IPS DF 6.9 (cell line): ENCODE measurements around the gene SP100.
"Not testable (repeated sequence)": the region's sequence is repeated elsewhere in the genome, so short reads cannot be mapped to it uniquely, and the experiment has no call there.

Source experiments
- DNase-seq: peaks from one replicate; pipeline ENCODE4 v3.0.0-alpha.2; 2013; ENCODE audit warnings: low read depth, low spot score
- H3K27ac ChIP-seq: one replicate; pipeline ENCODE4 v1.5.1; 2013; ENCODE audit warnings: low read length, control low read depth
- H3K27me3 ChIP-seq: 2 replicates; pipeline ENCODE4 v1.6.1; 2013; ENCODE audit warnings: mild to moderate bottlenecking, low read length; ENCODE audit not compliant: control insufficient read depth, insufficient read depth
- H3K36me3 ChIP-seq: 2 replicates; pipeline ENCODE4 v1.6.1; 2013; ENCODE audit warnings: low read length; ENCODE audit not compliant: control insufficient read depth, insufficient read depth
- H3K4me1 ChIP-seq: 2 replicates; pipeline ENCODE4 v1.6.1; 2013; ENCODE audit warnings: low read length; ENCODE audit not compliant: control insufficient read depth, insufficient read depth
- H3K4me3 ChIP-seq: 2 replicates; pipeline ENCODE4 v1.5.1; 2013; ENCODE audit warnings: mild to moderate bottlenecking, low read length
- H3K9me3 ChIP-seq: 2 replicates; pipeline ENCODE4 v1.6.1; 2013; ENCODE audit warnings: low read length, inconsistent platforms; ENCODE audit not compliant: control insufficient read depth, insufficient read depth
- WGBS: extraction: QIAGEN DNeasy Blood & Tissue Kit; methylation state at CpG from one replicate; pipeline ENCODE4 v1.1.7; 2013; ENCODE audit warnings: mixed read lengths, missing lambda C conversion rate; ENCODE audit not compliant: insufficient read length, insufficient coverage; 5-methylcytosine and 5-hydroxymethylcytosine counted together

SP100 gene

DNA sequence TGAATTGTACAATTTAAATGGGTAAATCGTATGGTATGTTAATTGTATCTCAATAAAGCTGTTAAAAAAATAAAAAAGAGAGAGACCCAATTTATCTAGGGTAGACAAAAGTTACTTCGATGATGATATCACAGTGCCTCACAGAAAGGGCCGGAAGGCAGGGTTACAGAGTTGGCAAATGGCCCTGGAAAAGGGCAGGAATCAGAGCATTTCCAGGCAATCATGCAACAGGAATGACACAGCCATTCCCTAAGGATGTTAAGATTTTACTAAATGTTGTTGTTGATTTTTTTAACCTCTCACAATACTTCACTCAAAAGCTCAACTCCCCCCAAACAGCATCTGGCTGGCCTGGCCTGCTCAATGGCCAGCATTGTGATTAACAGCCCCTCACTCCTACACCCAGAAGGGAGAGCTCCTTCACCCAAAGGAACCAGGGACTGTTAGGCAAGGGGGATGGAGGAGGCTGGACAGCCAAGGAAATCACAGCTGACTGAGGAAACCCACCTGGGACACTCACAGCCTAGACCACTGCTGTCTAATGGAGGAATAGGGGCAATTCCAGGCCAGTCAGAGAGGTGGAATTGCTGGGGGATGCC is 7.7 kb upstream of the SP100 start:
- H3K4me3 ChIP-seq: no peak overlapping the region
- peaks cover 2% of the 10 kb centered on the region; the same call in 1 of the 2 replicates for H3K4me1 ChIP-seq
- no peak for DNase-seq
- H3K9me3 ChIP-seq: no peaks in the 10 kb centered on the region
- no peaks in the 10 kb centered on the region for H3K36me3 ChIP-seq
- H3K27me3 ChIP-seq: peaks cover 7% of the 10 kb centered on the region; the same call in 1 of the 2 replicates
- no CpG with 5 or more reads among the region's 3 CpGs for WGBS
- H3K27ac ChIP-seq: no peak overlapping the region

DNA sequence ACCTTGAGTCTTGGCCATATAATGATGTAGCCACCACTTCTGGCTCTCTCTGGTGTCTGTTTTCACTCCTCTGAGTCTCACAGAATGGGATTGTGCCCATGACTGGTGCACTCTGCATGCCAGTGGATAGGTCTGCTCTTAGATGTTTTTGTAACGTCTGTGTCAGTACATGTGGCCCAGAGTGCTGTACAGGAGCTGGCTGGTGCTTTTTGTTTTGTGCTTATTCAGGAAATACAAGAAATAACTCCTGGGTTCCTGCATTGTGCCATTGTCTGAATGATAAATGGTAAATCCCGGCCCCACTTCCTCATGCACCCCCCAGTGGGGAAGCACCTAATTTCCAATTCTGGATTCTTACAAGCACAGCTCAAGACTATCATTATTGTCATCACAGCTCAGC is 6.7 kb upstream of the SP100 start:
- no CpG with 5 or more reads among the region's 2 CpGs for WGBS
- not testable (repeated sequence) for H3K27ac ChIP-seq, H3K27me3 ChIP-seq, H3K4me3 ChIP-seq, H3K36me3 ChIP-seq, H3K4me1 ChIP-seq, DNase-seq, H3K9me3 ChIP-seq

DNA sequence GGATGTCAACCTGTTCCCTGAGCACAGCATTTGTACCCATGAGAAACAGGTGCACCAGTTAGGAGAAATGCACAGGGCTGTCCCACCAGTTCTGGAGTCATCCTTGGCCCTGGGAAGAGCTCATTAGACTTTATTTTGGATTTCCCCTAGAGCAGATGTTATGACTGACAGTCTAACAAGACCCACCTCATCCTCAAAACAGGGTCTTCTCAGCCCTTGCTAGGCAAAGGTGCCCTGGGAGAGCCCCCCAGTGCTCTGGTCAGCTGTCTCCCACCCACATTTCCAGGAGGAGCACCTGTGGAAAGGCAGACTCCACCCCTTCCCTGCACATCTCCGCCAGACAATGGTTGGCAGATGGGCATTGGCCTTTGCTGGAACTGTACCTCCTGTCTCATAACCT is 5.7 kb upstream of the SP100 start:
- Histone ChIP-seq H3K27ac (no peak overlapping the region), H3K4me1 (peaks cover 2% of the 10 kb centered on the region; the same call in 1 of the 2 replicates), H3K36me3 (no peaks in the 10 kb centered on the region), H3K4me3 (no peak overlapping the region), H3K27me3 (peaks cover 7% of the 10 kb centered on the region; the same call in 1 of the 2 replicates), H3K9me3 (no peaks in the 10 kb centered on the region)
- no CpG with 5 or more reads among the region's 1 CpG for WGBS
- DNase-seq: no peak

DNA sequence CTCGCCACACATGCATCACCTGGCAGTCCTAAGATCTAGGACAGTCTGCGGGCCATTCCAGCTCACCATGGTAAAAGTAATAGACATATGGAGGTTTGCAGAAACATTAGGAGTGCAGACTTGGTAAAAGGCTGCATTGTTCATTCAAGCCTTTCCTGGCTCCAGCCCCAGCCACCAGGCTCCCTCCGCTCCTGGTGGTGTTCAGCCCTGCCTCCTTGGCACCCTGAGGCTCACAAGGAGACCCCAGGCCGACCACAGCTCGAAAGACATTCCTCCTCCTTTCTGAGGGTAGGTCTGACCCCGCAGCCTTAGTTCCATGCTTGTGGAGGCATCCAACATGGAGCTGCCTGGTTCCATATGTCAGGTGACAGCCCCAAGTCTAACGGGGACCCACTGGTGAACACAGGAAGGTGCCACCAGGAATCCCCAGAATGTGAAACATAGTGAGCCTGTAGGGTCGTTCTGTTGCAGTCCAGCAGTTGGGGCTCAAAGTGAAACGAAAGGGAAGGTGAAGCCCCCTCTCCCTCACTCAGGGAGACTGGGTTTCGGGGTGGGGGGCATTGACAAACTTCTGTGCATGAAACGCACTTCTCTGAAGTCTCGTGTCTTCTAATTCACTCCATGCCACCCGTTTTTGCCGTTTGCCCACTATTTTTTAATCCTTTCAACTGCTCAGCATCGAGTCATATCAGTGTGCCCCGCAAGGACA is 5.0 kb upstream of the SP100 start:
- H3K36me3 ChIP-seq: no peaks in the 10 kb centered on the region
- peaks cover 2% of the 10 kb centered on the region; the same call in 1 of the 2 replicates for H3K4me1 ChIP-seq
- no peak for DNase-seq
- H3K4me3 ChIP-seq: peak overlapping the region; percentile 9; the same call in 1 of the 2 replicates
- H3K9me3 ChIP-seq: no peaks in the 10 kb centered on the region
- H3K27me3 ChIP-seq: peaks cover 7% of the 10 kb centered on the region; the same call in 1 of the 2 replicates
- no peak overlapping the region for H3K27ac ChIP-seq
- no CpG with 5 or more reads among the region's 16 CpGs for WGBS

DNA sequence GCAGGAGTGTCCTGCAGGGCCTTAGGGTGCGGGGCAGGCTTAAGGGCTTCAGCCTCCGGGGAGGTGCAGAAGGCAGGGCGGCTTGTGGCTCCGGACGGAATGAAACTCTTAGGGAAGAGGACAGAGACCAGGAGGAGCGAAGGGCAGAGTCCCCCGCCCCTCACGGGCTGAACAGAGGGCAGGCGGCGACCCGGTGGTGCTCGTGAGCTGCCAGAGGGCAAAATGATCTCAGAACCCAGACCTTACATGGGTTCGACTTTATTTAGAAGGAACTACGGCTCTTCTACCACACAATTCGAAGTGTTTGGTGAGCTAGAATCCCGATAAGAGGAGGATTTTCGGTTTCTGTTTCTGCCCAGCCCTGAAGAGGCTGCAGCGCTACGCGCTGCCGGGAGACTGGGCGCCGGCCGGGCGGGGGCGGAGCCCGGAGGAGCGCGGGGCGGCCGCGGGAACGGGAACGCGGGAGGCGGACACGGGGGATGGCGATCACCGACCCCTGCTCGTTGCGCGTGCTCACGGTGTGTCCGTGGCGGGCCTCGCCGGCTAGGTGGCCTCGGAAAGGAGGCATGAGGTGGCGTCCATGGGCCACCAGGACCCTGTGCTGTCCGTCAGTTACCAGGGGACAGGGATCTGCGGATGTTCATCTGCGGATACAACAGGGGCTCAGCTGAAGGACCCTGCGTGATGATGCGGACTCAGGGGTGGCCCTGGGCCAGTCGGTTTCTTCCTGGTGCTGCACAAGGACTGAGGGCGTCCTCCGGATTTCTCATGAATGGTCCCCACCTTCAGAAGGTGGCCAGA is 4.2 kb upstream of the SP100 start:
- Histone ChIP-seq H3K27me3 (peaks cover 7% of the 10 kb centered on the region; the same call in 1 of the 2 replicates), H3K27ac (no peak overlapping the region), H3K4me3 (peak overlapping the region; percentile 45), H3K9me3 (no peaks in the 10 kb centered on the region), H3K36me3 (no peaks in the 10 kb centered on the region), H3K4me1 (peaks cover 2% of the 10 kb centered on the region; the same call in 1 of the 2 replicates)
- no peak for DNase-seq
- no CpG with 5 or more reads among the region's 57 CpGs for WGBS

DNA sequence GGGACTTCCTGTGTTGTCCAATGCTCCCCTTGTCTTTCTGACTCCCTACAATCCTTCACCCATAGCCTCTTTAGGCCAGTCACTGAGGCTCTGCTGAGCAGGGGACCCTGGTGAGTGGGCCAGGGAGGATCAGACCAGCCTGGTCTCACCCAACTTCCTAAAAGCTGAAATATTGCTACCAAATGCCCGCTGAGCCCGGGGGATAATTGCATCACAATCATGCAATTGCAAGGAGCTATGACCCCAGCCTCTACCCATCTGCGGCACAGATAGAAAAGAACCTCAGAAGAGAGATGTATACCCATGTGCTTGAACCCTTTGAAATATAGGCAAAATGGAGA is 3.7 kb upstream of the SP100 start:
- H3K4me3 ChIP-seq: no peak overlapping the region; the same call in 1 of the 2 replicates
- H3K27ac ChIP-seq: no peak overlapping the region
- no peak for DNase-seq

DNA sequence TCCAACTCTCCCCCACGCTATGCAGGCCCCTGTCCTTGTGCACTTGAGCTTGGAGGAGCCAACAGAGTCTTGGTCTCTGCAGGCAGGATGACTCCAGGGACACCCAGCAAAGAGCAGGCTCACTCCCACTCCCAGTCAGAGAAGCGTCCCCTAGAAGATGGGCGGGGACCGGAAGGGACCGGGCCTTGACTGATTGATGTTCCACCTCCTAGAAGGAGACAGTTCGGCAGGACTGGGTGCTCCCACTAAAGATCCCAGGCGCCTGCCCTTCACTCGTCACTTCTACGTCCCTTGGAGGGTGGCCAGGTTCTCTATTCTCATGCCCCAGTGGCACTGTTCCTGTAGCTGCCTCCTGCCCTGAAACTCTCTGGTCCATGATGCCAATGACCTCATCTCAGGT is 3.2 kb upstream of the SP100 start:
- Histone ChIP-seq H3K27me3 (peaks cover 7% of the 10 kb centered on the region; the same call in 1 of the 2 replicates), H3K36me3 (no peaks in the 10 kb centered on the region), H3K4me1 (peaks cover 2% of the 10 kb centered on the region; the same call in 1 of the 2 replicates), H3K27ac (no peak overlapping the region), H3K9me3 (no peaks in the 10 kb centered on the region), H3K4me3 (no peak overlapping the region)
- WGBS: no CpG with 5 or more reads among the region's 9 CpGs
- DNase-seq: no peak

More for the DNA sequence above, 3.7 kb upstream of the SP100 start:
- peaks cover 2% of the 10 kb centered on the region; the same call in 1 of the 2 replicates for H3K4me1 ChIP-seq
- H3K9me3 ChIP-seq: no peaks in the 10 kb centered on the region
- no CpG with 5 or more reads among the region's 3 CpGs for WGBS
- no peaks in the 10 kb centered on the region for H3K36me3 ChIP-seq
- H3K27me3 ChIP-seq: peaks cover 7% of the 10 kb centered on the region; the same call in 1 of the 2 replicates

DNA sequence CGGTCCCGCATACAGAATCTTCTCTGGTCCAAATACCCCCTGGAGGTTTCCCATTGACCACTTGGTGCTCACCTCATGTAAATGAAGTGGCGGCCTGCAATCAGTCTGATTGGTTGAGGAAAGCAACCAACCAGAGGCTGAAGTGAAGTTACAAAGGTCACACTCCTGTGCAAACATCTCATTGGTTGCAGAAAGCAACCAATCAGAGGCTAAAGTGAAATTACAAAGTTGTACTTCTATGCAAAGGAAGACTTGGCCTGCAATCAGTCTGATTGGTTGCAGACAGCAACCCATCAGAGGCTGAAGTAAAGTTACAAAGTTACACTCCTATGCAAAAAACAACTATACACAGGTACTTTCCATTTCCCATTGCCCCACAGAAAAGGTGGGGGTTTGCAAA is 2.5 kb upstream of the SP100 start:
- WGBS: no CpG with 5 or more reads among the region's 3 CpGs
- H3K27ac ChIP-seq: no peak overlapping the region
- H3K27me3 ChIP-seq: peaks cover 7% of the 10 kb centered on the region; the same call in 1 of the 2 replicates
- H3K36me3 ChIP-seq: no peaks in the 10 kb centered on the region
- H3K4me1 ChIP-seq: peaks cover 2% of the 10 kb centered on the region; the same call in 1 of the 2 replicates
- H3K9me3 ChIP-seq: no peaks in the 10 kb centered on the region
- H3K4me3 ChIP-seq: no peak overlapping the region
- DNase-seq: no peak

DNA sequence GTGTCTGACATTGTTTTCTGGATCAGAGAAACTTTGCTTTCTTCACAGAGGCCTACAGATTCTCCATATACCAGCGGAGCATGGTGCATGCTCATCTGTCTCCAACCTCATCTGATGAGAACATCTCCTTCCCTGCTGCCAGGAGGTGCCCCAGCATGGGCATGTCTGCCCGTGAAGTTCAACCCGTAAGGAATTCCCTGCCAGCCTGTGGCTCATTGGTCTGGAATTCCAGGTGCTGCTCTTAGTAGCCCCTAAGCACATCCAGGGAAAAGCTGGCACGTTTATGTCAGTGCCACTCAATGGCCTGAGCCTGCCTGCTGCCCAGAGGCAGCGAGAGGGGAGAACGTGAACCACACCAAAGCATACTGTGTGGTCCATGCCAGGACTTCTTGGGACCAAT is 1.7 kb upstream of the SP100 start:
- Histone ChIP-seq H3K27ac (no peak overlapping the region), H3K36me3 (no peaks in the 10 kb centered on the region), H3K9me3 (no peaks in the 10 kb centered on the region), H3K4me3 (no peak overlapping the region), H3K27me3 (peaks cover 7% of the 10 kb centered on the region; the same call in 1 of the 2 replicates), H3K4me1 (peaks cover 2% of the 10 kb centered on the region; the same call in 1 of the 2 replicates)
- WGBS: no CpG with 5 or more reads among the region's 6 CpGs
- DNase-seq: no peak

DNA sequence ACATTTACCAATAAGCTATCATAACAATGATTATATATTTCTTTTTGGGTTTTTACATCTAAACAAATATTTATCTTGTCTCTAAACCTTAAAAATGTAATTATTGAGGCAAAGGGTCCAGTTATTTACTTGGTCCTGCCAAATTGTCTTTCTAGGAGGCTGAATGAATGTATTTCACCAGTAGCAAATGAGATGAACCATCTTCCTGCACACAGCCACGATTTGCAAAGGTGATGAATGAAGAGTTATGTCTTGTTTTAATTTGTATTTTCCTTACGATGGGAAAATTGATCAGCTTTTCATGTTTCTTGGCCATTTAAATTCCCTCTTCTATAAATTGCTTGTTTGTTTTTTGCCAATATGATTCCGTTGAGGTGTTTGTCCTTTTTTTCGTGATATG is 1.4 kb downstream of the SP100 start:
- no peaks in the 10 kb centered on the region for H3K9me3 ChIP-seq
- no CpG with 5 or more reads among the region's 4 CpGs for WGBS
- H3K27ac ChIP-seq: no peak overlapping the region
- no peak overlapping the region for H3K4me3 ChIP-seq
- H3K36me3 ChIP-seq: no peaks in the 10 kb centered on the region
- H3K4me1 ChIP-seq: no peaks in the 10 kb centered on the region
- no peaks in the 10 kb centered on the region for H3K27me3 ChIP-seq
- DNase-seq: no peak
